ENCODE data around the gene HNF1A.

DNA sequence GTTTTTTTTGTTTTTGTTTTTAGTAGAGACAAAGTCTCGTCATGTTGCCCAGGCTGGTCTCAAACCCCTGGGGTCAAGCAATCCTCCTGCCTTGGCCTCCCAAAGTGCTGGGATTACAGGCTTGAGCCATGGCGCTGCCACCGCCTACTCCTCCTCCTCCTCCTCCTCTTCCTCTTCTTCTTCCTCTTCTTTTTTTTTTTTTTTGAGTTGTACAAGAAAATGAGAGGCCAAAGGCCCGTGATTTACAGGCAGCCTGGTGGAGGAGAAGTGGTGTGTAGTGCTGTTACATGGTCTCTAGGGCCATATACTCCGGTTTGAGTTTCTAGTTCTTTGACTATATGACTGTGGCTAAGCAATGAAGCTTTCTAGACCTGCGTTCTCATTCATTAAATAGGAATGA lies 44.6 kb upstream of the HNF1A start:
- no peak for TF ChIP-seq EZH2 (IDR thresholded peaks at IDR 0.05; ENCODE audit: low read length)
- TF ChIP-seq, protein P1, sequence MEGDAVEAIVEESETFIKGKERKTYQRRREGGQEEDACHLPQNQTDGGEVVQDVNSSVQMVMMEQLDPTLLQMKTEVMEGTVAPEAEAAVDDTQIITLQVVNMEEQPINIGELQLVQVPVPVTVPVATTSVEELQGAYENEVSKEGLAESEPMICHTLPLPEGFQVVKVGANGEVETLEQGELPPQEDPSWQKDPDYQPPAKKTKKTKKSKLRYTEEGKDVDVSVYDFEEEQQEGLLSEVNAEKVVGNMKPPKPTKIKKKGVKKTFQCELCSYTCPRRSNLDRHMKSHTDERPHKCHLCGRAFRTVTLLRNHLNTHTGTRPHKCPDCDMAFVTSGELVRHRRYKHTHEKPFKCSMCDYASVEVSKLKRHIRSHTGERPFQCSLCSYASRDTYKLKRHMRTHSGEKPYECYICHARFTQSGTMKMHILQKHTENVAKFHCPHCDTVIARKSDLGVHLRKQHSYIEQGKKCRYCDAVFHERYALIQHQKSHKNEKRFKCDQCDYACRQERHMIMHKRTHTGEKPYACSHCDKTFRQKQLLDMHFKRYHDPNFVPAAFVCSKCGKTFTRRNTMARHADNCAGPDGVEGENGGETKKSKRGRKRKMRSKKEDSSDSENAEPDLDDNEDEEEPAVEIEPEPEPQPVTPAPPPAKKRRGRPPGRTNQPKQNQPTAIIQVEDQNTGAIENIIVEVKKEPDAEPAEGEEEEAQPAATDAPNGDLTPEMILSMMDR (optimal IDR thresholded peaks at IDR 0.05 in 1 of 3, IDR thresholded peaks at IDR 0.05 in 1 of 3, conservative IDR thresholded peaks at IDR 0.05 in 1 of 3; ENCODE audit: extremely low read depth in 1 of 3, insufficient read depth in 2 of 3, low read length in 3 of 3) = no peak
